Suprapubic skin (tissue), 3 donors: ENCODE results near the gene SLC35E3.

Experiments
- CTCF ChIP-seq, 2 donors: fragments of 200-600 bp in 1 of 2; fragments of 450-650 bp in 1 of 2; sonication (generic) in 1 of 2; IDR thresholded peaks; one replicate each; pipeline ENCODE4 v1.5.1; 2016 to 2019; ENCODE audit warnings: antibody characterized with exemption in 2 of 2, mild to moderate bottlenecking in 1 of 2, moderate library complexity in 1 of 2
- POLR2A ChIP-seq, 2 donors: fragments of 450-650 bp; IDR thresholded peaks; one replicate each; pipeline ENCODE4 v1.6.1; 2017; ENCODE audit warnings: antibody characterized with exemption in 2 of 2, mild to moderate bottlenecking in 2 of 2, moderate library complexity in 2 of 2

GRCh38 chr12:68760806-68761441, 14.9 kb downstream of the SLC35E3 start:
- no peak for TF ChIP-seq CTCF (IDR thresholded peaks at IDR 0.05)
- TF ChIP-seq POLR2A (IDR thresholded peaks at IDR 0.05) = no peak
